ENCODE measurements around the gene FMO3. TPM values are rescaled to one million over a fixed set of nuclear protein-coding genes. Genes with fewer than 3 reads are reported as not detected.

FMO3 gene
- total RNA-seq, 1 donor from 2014 or later, result 0.98 TPM

DNA sequence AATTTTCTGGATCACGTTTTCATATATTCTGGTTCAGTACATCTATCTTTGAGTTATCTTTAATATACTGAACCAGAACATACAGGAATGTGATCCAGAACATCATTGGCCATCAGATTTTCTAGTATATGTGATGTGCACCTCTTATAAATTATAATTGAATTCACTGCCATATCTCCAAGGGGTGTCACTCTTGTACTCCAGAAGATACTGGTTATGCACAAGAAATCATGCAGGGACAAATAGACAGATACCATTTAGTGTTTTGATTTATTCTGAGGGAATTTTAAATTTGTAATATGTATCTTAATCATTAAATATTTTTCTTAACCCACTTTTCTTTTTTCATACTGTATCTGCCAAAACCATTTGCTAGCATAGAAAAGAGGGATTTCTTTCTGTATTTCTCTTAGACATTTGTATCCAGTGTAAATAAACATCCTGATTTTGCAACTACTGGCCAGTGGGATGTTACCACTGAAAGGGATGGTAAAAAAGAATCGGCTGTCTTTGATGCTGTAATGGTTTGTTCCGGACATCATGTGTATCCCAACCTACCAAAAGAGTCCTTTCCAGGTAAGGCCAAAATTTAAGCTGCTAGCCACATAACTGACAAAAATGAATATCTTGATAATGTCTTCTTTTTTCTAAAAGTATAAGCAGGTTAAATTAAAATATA is 16.7 kb downstream of the FMO3 start:
- no peak for TF ChIP-seq POLR2A (IDR thresholded peaks at IDR 0.05)
- TF ChIP-seq, protein P1, sequence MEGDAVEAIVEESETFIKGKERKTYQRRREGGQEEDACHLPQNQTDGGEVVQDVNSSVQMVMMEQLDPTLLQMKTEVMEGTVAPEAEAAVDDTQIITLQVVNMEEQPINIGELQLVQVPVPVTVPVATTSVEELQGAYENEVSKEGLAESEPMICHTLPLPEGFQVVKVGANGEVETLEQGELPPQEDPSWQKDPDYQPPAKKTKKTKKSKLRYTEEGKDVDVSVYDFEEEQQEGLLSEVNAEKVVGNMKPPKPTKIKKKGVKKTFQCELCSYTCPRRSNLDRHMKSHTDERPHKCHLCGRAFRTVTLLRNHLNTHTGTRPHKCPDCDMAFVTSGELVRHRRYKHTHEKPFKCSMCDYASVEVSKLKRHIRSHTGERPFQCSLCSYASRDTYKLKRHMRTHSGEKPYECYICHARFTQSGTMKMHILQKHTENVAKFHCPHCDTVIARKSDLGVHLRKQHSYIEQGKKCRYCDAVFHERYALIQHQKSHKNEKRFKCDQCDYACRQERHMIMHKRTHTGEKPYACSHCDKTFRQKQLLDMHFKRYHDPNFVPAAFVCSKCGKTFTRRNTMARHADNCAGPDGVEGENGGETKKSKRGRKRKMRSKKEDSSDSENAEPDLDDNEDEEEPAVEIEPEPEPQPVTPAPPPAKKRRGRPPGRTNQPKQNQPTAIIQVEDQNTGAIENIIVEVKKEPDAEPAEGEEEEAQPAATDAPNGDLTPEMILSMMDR (IDR thresholded peaks at IDR 0.05), result no peak
- TF ChIP-seq POLR2AphosphoS5 (IDR thresholded peaks at IDR 0.05; ENCODE audit: insufficient read depth in 1 of 2, low read depth in 1 of 2), result no peak
- Histone ChIP-seq H3K4me1 (no peaks in the 10 kb centered on the region), H3K36me3 (no peaks in the 10 kb centered on the region), H3K4me3 (no peak overlapping the region), H3K9me3 (no peaks in the 10 kb centered on the region), H3K27me3 (no peaks in the 10 kb centered on the region), H3K27ac (no peak overlapping the region)
- no peak for DNase-seq (ENCODE audit: extremely low spot score in 2 of 2)
- intact Hi-C loops (cut with DNase I), result no loop called here

DNA sequence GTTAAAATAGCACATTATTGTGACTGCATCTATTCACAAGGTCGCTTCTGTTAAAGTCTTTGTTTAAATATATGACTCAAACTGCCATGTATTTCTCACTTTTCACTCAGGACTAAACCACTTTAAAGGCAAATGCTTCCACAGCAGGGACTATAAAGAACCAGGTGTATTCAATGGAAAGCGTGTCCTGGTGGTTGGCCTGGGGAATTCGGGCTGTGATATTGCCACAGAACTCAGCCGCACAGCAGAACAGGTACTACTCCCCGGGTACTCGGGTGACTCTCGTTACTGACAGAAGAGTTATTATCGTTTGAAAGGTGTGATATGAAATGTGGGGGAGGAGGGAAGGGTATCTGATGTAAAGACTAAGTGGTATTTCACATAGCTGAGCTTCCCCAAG is 17.3 kb downstream of the FMO3 start:
- intact Hi-C loops (cut with DNase I), result no loop called here
- Histone ChIP-seq H3K27me3 (no peaks in the 10 kb centered on the region), H3K36me3 (no peaks in the 10 kb centered on the region), H3K4me1 (no peaks in the 10 kb centered on the region), H3K27ac (no peak overlapping the region), H3K9me3 (no peaks in the 10 kb centered on the region), H3K4me3 (no peak overlapping the region)
- TF ChIP-seq POLR2AphosphoS5 (IDR thresholded peaks at IDR 0.05; ENCODE audit: insufficient read depth in 1 of 2, low read depth in 1 of 2) (no peak), POLR2A (IDR thresholded peaks at IDR 0.05) (no peak)
- TF ChIP-seq, protein P1 (IDR thresholded peaks at IDR 0.05), result no peak
- no peak for DNase-seq (ENCODE audit: extremely low spot score in 2 of 2)

DNA sequence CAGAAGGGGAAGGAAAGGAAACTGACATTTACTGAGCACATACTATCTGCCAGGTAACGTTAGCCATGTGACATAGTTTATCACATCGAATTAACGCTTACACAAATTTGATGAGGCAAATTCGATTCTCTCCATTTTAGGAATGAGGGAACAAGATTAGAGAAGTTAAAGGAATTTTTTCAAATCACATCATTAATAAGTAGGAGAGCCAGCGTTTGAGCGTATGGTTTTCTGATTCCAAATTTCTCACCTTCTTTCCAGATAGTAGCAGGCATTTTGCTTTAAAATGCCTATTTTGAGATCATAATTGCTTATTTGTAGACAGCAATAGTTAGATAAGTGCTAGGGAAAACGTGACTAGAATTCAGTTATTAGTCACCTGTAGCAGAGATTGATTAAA is 19.3 kb downstream of the FMO3 start:
- no peak overlapping the region for H3K27ac ChIP-seq
- H3K4me3 ChIP-seq, result no peak overlapping the region
- H3K36me3 ChIP-seq, result no peaks in the 10 kb centered on the region
- no peaks in the 10 kb centered on the region for H3K9me3 ChIP-seq
- intact Hi-C loops (cut with DNase I), result no loop called here
- H3K4me1 ChIP-seq, result no peaks in the 10 kb centered on the region
- TF ChIP-seq POLR2AphosphoS5 (IDR thresholded peaks at IDR 0.05; ENCODE audit: insufficient read depth in 1 of 2, low read depth in 1 of 2), result no peak
- TF ChIP-seq, protein P1 (IDR thresholded peaks at IDR 0.05), result no peak
- TF ChIP-seq POLR2A (IDR thresholded peaks at IDR 0.05), result no peak
- no peak for DNase-seq (ENCODE audit: extremely low spot score in 2 of 2)
- H3K27me3 ChIP-seq, result no peaks in the 10 kb centered on the region

DNA sequence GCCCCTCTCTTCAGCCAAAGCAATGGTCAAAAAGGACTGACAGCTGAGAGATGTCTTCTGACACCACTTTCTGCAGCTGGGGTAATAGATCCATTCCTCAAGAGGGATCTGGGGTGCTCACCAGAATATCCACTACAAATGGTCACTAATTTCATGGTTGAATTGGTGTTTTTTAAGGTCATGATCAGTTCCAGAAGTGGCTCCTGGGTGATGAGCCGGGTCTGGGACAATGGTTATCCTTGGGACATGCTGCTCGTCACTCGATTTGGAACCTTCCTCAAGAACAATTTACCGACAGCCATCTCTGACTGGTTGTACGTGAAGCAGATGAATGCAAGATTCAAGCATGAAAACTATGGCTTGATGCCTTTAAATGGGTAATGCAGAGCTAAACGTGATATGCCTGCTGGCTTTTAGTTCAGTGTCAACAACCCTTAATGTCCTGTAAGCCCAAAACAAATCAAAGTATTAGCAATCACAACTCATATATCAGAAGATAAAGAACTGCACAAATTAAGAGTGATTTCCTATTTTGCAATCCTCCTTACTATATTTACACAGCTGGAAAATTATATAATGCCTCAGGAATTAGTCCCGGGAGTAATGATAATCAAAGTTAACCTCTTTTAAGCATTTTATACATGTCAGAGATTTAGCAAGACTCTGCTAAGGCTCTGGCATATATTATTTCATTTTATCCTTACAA is 20.1 kb downstream of the FMO3 start:
- H3K4me3 ChIP-seq, result no peak overlapping the region
- DNase-seq (ENCODE audit: extremely low spot score in 2 of 2), result no peak
- intact Hi-C loops (cut with DNase I), result no loop called here
- H3K4me1 ChIP-seq, result no peaks in the 10 kb centered on the region
- H3K27me3 ChIP-seq, result no peaks in the 10 kb centered on the region
- no peak overlapping the region for H3K27ac ChIP-seq
- H3K9me3 ChIP-seq, result no peaks in the 10 kb centered on the region
- TF ChIP-seq, protein P1 (IDR thresholded peaks at IDR 0.05), result no peak
- no peak for TF ChIP-seq POLR2A (IDR thresholded peaks at IDR 0.05)
- no peak for TF ChIP-seq POLR2AphosphoS5 (IDR thresholded peaks at IDR 0.05; ENCODE audit: insufficient read depth in 1 of 2, low read depth in 1 of 2)
- no peaks in the 10 kb centered on the region for H3K36me3 ChIP-seq

DNA sequence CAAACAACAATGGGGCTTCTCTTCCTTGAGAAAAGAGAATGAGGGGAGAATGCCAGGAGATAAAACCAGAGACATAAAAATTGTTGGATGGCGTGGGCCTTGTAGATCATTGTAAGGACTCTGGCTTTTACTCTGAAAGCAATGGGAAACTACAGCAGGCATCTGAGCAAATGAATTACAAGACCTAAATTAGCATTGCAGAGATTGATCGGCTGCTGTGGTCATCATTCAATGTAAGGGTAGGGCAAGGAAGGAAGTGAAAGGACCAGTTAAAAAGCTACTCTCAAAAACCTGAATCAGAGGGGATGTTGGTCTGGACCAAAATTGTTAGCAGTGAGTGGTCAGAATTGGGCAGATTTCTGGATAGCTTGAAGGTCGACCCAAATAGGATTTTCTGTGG is 21.4 kb downstream of the FMO3 start:
- no peaks in the 10 kb centered on the region for H3K36me3 ChIP-seq
- no peaks in the 10 kb centered on the region for H3K9me3 ChIP-seq
- no peaks in the 10 kb centered on the region for H3K4me1 ChIP-seq
- DNase-seq (ENCODE audit: extremely low spot score in 2 of 2), result no peak
- intact Hi-C loops (cut with DNase I), result no loop called here
- TF ChIP-seq POLR2A (IDR thresholded peaks at IDR 0.05), result no peak
- no peak for TF ChIP-seq POLR2AphosphoS5 (IDR thresholded peaks at IDR 0.05; ENCODE audit: insufficient read depth in 1 of 2, low read depth in 1 of 2)
- TF ChIP-seq, protein P1 (IDR thresholded peaks at IDR 0.05), result no peak
- H3K4me3 ChIP-seq, result no peak overlapping the region
- H3K27ac ChIP-seq, result no peak overlapping the region
- H3K27me3 ChIP-seq, result no peaks in the 10 kb centered on the region

All from vagina (tissue), 2 donors.